Measurements from ENCODE around the gene NKIRAS1.
"Not testable (repeated sequence)": the region's sequence is repeated elsewhere in the genome, so short reads cannot be mapped to it uniquely, and the experiment has no call there.

GRCh38 chr3:23870663-23871043 lies 46.1 kb downstream of the NKIRAS1 start:
- TF ChIP-seq CTCF, EP300, POLR2A, POLR2AphosphoS5 (IDR thresholded peaks at IDR 0.05): not testable (repeated sequence)

Measured in gastroesophageal sphincter (tissue), 3 donors.